ENCODE measurements around the gene C8A.

DNA sequence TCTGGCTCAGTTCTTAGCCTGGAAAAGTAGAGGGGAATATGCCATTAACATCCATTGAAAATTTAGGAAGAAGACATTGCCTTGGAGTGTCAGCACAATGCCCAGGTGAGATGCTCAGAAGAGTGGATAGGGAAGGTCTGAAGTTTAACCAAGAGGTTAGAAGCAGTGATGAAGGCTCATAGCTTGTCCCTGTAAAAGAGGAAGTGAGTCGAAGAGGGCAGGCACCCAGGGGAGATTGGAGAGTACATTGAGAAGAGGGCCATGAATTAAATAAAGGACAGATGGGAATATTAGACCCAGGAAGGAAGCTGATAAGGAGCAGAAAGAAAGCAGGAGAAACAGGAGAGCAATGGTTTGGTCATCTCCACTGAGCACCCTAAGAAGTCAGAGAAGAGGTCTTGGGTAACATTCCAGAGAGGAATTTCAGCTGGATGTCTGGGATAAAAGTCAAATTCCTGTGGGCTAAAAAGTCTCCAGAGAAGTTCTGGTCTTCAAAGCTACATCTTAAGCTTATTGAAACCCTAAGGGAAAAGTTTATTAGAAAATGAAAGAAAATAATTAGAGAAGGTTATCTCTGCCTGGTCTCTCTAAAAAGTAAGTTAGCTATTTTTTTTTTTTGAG is 93.9 kb downstream of the C8A start:
- no peak for TF ChIP-seq ATF2 (CRISPR knock-in tag; IDR thresholded peaks at IDR 0.05; ENCODE audit: borderline replicate concordance, low read depth)
- TF ChIP-seq ZNF232 (CRISPR knock-in tag; IDR thresholded peaks at IDR 0.05): no peak
- no peak for TF ChIP-seq JUN (CRISPR knock-in tag; IDR thresholded peaks at IDR 0.05)
- no peak for TF ChIP-seq CREB1 (CRISPR knock-in tag; IDR thresholded peaks at IDR 0.05)
- no peak for TF ChIP-seq CTCF (IDR thresholded peaks at IDR 0.05)
- no peak for TF ChIP-seq ZNF423 (CRISPR knock-in tag; IDR thresholded peaks at IDR 0.05)
- TF ChIP-seq TEAD1 (CRISPR knock-in tag; IDR thresholded peaks at IDR 0.05): no peak
- TF ChIP-seq CREM (CRISPR knock-in tag; IDR thresholded peaks at IDR 0.05): no peak
- TF ChIP-seq, protein P1, sequence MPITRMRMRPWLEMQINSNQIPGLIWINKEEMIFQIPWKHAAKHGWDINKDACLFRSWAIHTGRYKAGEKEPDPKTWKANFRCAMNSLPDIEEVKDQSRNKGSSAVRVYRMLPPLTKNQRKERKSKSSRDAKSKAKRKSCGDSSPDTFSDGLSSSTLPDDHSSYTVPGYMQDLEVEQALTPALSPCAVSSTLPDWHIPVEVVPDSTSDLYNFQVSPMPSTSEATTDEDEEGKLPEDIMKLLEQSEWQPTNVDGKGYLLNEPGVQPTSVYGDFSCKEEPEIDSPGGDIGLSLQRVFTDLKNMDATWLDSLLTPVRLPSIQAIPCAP (CRISPR knock-in tag; IDR thresholded peaks at IDR 0.05): no peak
- no peak for TF ChIP-seq NR3C1 (CRISPR knock-in tag; conservative IDR thresholded peaks at IDR 0.05; ENCODE audit: low read depth)
- TF ChIP-seq PRRX2 (CRISPR knock-in tag; IDR thresholded peaks at IDR 0.05): no peak
- TF ChIP-seq ZNF281 (CRISPR knock-in tag; IDR thresholded peaks at IDR 0.05): no peak
